A673 (cell line): ENCODE data around the gene CTXND1. TPM values are rescaled to one million over a fixed set of nuclear protein-coding genes. Genes with fewer than 3 reads are reported as not detected.

ENCODE experiments used
- BruUV-seq: library from RNA; stranded (reverse); fragments of 400-500 nt; replicated peaks from 2 replicates; lab custom pipeline; 2021; lab: Mats Ljungman, UMichigan
- CTCF ChIA-PET: fragments of 300-600 bp; sonication (Branson Sonifier 250); formaldehyde crosslinking; loops from one replicate; lab custom pipeline; 2022; ENCODE audit warnings: antibody characterized with exemption; lab: Charles Lee
- POLR2A ChIA-PET: fragments of 300-600 bp; sonication (Branson Sonifier 250); formaldehyde crosslinking; loops from one replicate; lab custom pipeline; 2022; ENCODE audit warnings: antibody characterized with exemption; ENCODE audit not compliant: low non-redundant PET; lab: Charles Lee
- DNase-seq: peaks from one replicate; pipeline ENCODE4 v3.0.0-alpha.2; 2015; ENCODE audit warnings: low spot score
- H3K27ac ChIP-seq: fragments of 200-600 bp; sonication (generic); 2 replicates; pipeline ENCODE4 v1.5.1; 2016; ENCODE audit warnings: mixed run types, low read depth, mild to moderate bottlenecking, mixed read lengths, antibody characterized with exemption, low read length; ENCODE audit not compliant: poor library complexity, severe bottlenecking
- H3K27me3 ChIP-seq: fragments of 200-600 bp; sonication (generic); replicated peaks from 2 replicates; pipeline ENCODE4 v1.6.1; 2017; ENCODE audit warnings: mixed run types, low read depth, mild to moderate bottlenecking, mixed read lengths, antibody characterized with exemption, low read length; ENCODE audit not compliant: insufficient read depth, poor library complexity
- H3K36me3 ChIP-seq: fragments of 200-600 bp; sonication (generic); 2 replicates; pipeline ENCODE4 v1.6.1; 2016; ENCODE audit warnings: mixed run types, mild to moderate bottlenecking, mixed read lengths, antibody characterized with exemption, low read length; ENCODE audit not compliant: insufficient read depth, poor library complexity, severe bottlenecking
- H3K4me1 ChIP-seq: fragments of 200-600 bp; sonication (generic); 2 replicates; pipeline ENCODE4 v1.6.1; 2017; ENCODE audit warnings: mixed run types, mild to moderate bottlenecking, mixed read lengths, antibody characterized with exemption, low read length; ENCODE audit not compliant: insufficient read depth, poor library complexity, severe bottlenecking
- H3K4me3 ChIP-seq: fragments of 200-600 bp; sonication (generic); 2 replicates; pipeline ENCODE4 v1.5.1; 2016; ENCODE audit warnings: low read depth, mixed run types, mild to moderate bottlenecking, mixed read lengths, low read length; ENCODE audit not compliant: poor library complexity, severe bottlenecking
- H3K9me3 ChIP-seq: fragments of 200-600 bp; sonication (generic); 2 replicates; pipeline ENCODE4 v1.6.1; 2016; ENCODE audit warnings: mixed run types, low read depth, mild to moderate bottlenecking, mixed read lengths, antibody characterized with exemption, low read length; ENCODE audit not compliant: poor library complexity, severe bottlenecking
- EZH2 ChIP-seq: fragments of 200-600 bp; sonication (generic); IDR thresholded peaks from 2 replicates; pipeline ENCODE4 v1.6.1; 2017; ENCODE audit warnings: borderline replicate concordance, low read depth, mild to moderate bottlenecking, mixed read lengths, antibody characterized with exemption, low read length; ENCODE audit not compliant: poor library complexity, severe bottlenecking
- intact Hi-C: fragments of 100-400 bp; cut with micrococcal nuclease; formaldehyde crosslinking; loops from one replicate; pipeline ENCODE4 v1.10.0; 2022; ENCODE audit not compliant: unreplicated experiment
- total RNA-seq: library from RNA; stranded (reverse); gene quantifications from 2 replicates; pipeline ENCODE4 v1.2.3, GENCODE V29; 2021
- TF ChIP-seq, protein P1 (sequence below): fragments of 300-800, 200-600 bp; sonication (generic); conservative IDR thresholded peaks from 2 replicates; pipeline ENCODE4 v1.5.1; 2017; ENCODE audit warnings: low read depth, mild to moderate bottlenecking, antibody characterized with exemption, low read length, moderate library complexity, mixed read lengths

Gene CTXND1
- total RNA-seq, 1 experiment from 2014 or later, result not detected

DNA sequence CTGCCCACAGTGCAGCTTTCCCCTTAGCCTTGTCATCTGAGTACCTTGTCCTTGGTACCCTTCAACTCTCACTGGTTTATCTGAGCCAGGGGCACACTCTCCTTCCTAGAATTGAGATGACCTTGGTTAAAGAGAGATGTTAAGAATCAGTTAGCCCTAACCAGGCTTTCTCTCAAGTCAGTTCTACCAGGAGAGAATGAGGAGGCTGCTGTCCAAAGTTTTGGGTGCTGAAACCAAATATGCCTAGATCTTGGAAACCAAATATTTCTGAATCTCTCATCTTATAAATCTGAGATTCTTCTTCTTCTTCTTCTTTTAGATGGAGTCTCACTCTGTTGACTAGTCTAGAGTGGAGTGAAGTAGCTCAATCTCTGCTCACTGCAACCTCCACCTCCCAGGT is 12.0 kb upstream of the CTXND1 start:
- no peaks in the 10 kb centered on the region for H3K36me3 ChIP-seq
- POLR2A ChIA-PET, result interaction anchor here (0.6 kb wide), 1 partner anchor 38 kb away, joined by 3 read pairs; no protein-coding TSS in a partner anchor
- TF ChIP-seq, protein P1, sequence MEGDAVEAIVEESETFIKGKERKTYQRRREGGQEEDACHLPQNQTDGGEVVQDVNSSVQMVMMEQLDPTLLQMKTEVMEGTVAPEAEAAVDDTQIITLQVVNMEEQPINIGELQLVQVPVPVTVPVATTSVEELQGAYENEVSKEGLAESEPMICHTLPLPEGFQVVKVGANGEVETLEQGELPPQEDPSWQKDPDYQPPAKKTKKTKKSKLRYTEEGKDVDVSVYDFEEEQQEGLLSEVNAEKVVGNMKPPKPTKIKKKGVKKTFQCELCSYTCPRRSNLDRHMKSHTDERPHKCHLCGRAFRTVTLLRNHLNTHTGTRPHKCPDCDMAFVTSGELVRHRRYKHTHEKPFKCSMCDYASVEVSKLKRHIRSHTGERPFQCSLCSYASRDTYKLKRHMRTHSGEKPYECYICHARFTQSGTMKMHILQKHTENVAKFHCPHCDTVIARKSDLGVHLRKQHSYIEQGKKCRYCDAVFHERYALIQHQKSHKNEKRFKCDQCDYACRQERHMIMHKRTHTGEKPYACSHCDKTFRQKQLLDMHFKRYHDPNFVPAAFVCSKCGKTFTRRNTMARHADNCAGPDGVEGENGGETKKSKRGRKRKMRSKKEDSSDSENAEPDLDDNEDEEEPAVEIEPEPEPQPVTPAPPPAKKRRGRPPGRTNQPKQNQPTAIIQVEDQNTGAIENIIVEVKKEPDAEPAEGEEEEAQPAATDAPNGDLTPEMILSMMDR, result no peak
- TF ChIP-seq EZH2, result no peak
- peaks cover 22% of the 10 kb centered on the region for H3K27me3 ChIP-seq
- no TSS peak for BruUV-seq
- no peaks in the 10 kb centered on the region for H3K9me3 ChIP-seq
- intact Hi-C loops, result no loop called here
- DNase-seq, result no peak
- H3K4me3 ChIP-seq, result no peak overlapping the region
- CTCF ChIA-PET, result no interaction called here
- H3K27ac ChIP-seq, result no peak overlapping the region
- H3K4me1 ChIP-seq, result no peaks in the 10 kb centered on the region

DNA sequence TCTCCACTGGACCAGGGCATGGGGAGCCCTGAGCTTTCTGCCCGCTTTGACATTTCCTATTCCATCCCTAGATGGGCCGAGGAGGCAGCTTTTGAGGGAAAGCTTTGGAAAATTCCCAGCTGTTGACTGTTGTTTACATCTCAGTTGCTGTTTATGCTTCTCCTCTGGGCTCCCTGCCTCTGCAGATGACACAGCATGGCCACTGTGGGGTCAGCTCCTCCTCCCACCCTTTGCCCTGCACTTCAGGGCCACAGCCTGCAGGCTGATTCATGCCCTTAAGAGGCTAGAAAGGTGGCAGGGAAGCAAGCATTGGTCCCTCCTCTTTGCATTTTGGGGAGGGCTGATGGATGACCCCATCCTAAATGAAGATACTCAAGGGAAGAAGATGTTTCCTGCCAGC is 8.5 kb upstream of the CTXND1 start:
- H3K36me3 ChIP-seq, result no peaks in the 10 kb centered on the region
- no peak for TF ChIP-seq EZH2
- TF ChIP-seq, protein P1, result no peak
- no peak for DNase-seq
- H3K27me3 ChIP-seq, result peaks cover 45% of the 10 kb centered on the region
- no TSS peak for BruUV-seq
- no peaks in the 10 kb centered on the region for H3K4me1 ChIP-seq
- intact Hi-C loops, result no loop called here
- H3K4me3 ChIP-seq, result no peak overlapping the region
- no peaks in the 10 kb centered on the region for H3K9me3 ChIP-seq
- ChIA-PET CTCF (no interaction called here), POLR2A (no interaction called here)
- H3K27ac ChIP-seq, result no peak overlapping the region

DNA sequence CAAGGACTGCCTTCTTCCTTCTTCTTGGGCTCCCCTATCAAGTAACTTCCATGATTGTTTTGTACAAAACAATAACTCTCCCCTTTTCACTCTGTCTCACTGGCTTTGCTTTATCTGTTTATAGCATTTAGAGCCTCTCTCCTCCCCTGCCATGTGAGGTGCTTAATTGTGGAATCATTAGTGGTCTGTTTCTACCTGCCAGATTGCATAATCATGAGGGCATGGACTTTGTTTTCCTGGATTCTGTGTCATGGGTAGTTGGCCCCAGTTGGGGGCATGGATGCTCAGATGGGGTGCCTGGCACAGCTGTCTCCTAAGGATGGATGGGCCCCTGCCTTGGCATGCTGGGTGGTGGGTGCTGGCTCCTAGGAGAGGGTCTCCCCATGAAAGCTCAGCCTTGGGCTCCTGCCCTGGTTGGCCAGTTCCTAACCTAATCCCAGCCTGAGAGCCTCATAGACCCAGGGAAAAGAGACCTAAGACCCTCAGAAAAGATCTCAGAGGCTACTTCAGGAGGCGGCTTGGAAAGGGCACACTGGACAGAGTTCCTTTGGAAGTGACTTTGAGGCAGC is 8.0 kb upstream of the CTXND1 start:
- no peak for DNase-seq
- CTCF ChIA-PET, result no interaction called here
- TF ChIP-seq, protein P1, result no peak
- TF ChIP-seq EZH2, result no peak
- Histone ChIP-seq H3K4me3 (no peak overlapping the region), H3K9me3 (no peaks in the 10 kb centered on the region), H3K36me3 (no peaks in the 10 kb centered on the region), H3K27ac (no peak overlapping the region), H3K4me1 (no peaks in the 10 kb centered on the region), H3K27me3 (peaks cover 50% of the 10 kb centered on the region)
- POLR2A ChIA-PET, result no interaction called here
- BruUV-seq, result no TSS peak
- intact Hi-C loops, result no loop called here
